ENCODE measurements around the gene RALGDS. TPM values are rescaled to one million over a fixed set of nuclear protein-coding genes. Genes with fewer than 3 reads are reported as not detected.

The RALGDS gene
- total RNA-seq, 1 experiment from 2014 or later: 40.1 TPM

- no TSS peak for BruUV-seq (replicated peaks)
- intact Hi-C loops (cut with micrococcal nuclease; ENCODE audit: unreplicated experiment): no loop called here
- Histone ChIP-seq H3K9me3 (ENCODE audit: low read depth, low read length, poor library complexity, severe bottlenecking) (peaks cover 7% of the 10 kb centered on the region), H3K27me3 (replicated peaks; ENCODE audit: insufficient read depth, low read depth, low read length, poor library complexity) (no peaks in the 10 kb centered on the region), H3K36me3 (ENCODE audit: insufficient read depth, low read length, poor library complexity, severe bottlenecking) (peaks cover 3% of the 10 kb centered on the region), H3K27ac (ENCODE audit: low read depth, low read length, poor library complexity, severe bottlenecking) (no peak overlapping the region), H3K4me1 (ENCODE audit: insufficient read depth, low read length, poor library complexity, severe bottlenecking) (no peaks in the 10 kb centered on the region), H3K4me3 (ENCODE audit: low read depth, low read length, poor library complexity, severe bottlenecking) (no peak overlapping the region)
- no peak for TF ChIP-seq EZH2 (IDR thresholded peaks at IDR 0.05; ENCODE audit: borderline replicate concordance, low read depth, low read length, poor library complexity, severe bottlenecking)
- no peak for TF ChIP-seq CTCF (conservative IDR thresholded peaks at IDR 0.05; ENCODE audit: low read depth, low read length)
- CTCF ChIA-PET: no interaction called here
- POLR2A ChIA-PET (ENCODE audit: low non-redundant PET): interaction anchor here (0.5 kb wide), 1 partner anchor 61 kb away, joined by 3 read pairs; no protein-coding TSS in a partner anchor
- DNase-seq (ENCODE audit: low spot score): no peak
Observed at GRCh38 chr9:133090752-133091385, 30.2 kb downstream of the RALGDS start.

- TF ChIP-seq EZH2 (IDR thresholded peaks at IDR 0.05; ENCODE audit: borderline replicate concordance, low read depth, low read length, poor library complexity, severe bottlenecking) (no peak), CTCF (conservative IDR thresholded peaks at IDR 0.05; ENCODE audit: low read depth, low read length) (no peak)
- DNase-seq (ENCODE audit: low spot score): no peak
- CTCF ChIA-PET: no interaction called here
Observed at GRCh38 chr9:133090187-133090586, 30.9 kb downstream of the RALGDS start.

GRCh38 chr9:133089271-133089671, 31.8 kb downstream of the RALGDS start:
- H3K27me3 ChIP-seq (replicated peaks; ENCODE audit: insufficient read depth, low read depth, low read length, poor library complexity): no peaks in the 10 kb centered on the region
- no peaks in the 10 kb centered on the region for H3K36me3 ChIP-seq (ENCODE audit: insufficient read depth, low read length, poor library complexity, severe bottlenecking)
- POLR2A ChIA-PET (ENCODE audit: low non-redundant PET): interaction anchor here (0.6 kb wide), 1 partner anchor 190 kb away, joined by 3 read pairs; no protein-coding TSS in a partner anchor
- H3K4me1 ChIP-seq (ENCODE audit: insufficient read depth, low read length, poor library complexity, severe bottlenecking): no peaks in the 10 kb centered on the region
- CTCF ChIA-PET: no interaction called here
- no TSS peak for BruUV-seq (replicated peaks)
- H3K9me3 ChIP-seq (ENCODE audit: low read depth, low read length, poor library complexity, severe bottlenecking): no peaks in the 10 kb centered on the region
- no peak overlapping the region for H3K27ac ChIP-seq (ENCODE audit: low read depth, low read length, poor library complexity, severe bottlenecking)
- TF ChIP-seq CTCF (conservative IDR thresholded peaks at IDR 0.05; ENCODE audit: low read depth, low read length) (no peak), EZH2 (IDR thresholded peaks at IDR 0.05; ENCODE audit: borderline replicate concordance, low read depth, low read length, poor library complexity, severe bottlenecking) (no peak)
- intact Hi-C loops (cut with micrococcal nuclease; ENCODE audit: unreplicated experiment): no loop called here
- no peak overlapping the region for H3K4me3 ChIP-seq (ENCODE audit: low read depth, low read length, poor library complexity, severe bottlenecking)
- DNase-seq (ENCODE audit: low spot score): no peak

More at GRCh38 chr9:133090187-133090586, 30.9 kb downstream of the RALGDS start:
- Histone ChIP-seq H3K9me3 (ENCODE audit: low read depth, low read length, poor library complexity, severe bottlenecking) (no peaks in the 10 kb centered on the region), H3K4me3 (ENCODE audit: low read depth, low read length, poor library complexity, severe bottlenecking) (no peak overlapping the region), H3K27ac (ENCODE audit: low read depth, low read length, poor library complexity, severe bottlenecking) (no peak overlapping the region), H3K36me3 (ENCODE audit: insufficient read depth, low read length, poor library complexity, severe bottlenecking) (peaks cover 3% of the 10 kb centered on the region), H3K27me3 (replicated peaks; ENCODE audit: insufficient read depth, low read depth, low read length, poor library complexity) (no peaks in the 10 kb centered on the region), H3K4me1 (ENCODE audit: insufficient read depth, low read length, poor library complexity, severe bottlenecking) (no peaks in the 10 kb centered on the region)
- POLR2A ChIA-PET (ENCODE audit: low non-redundant PET): no interaction called here
- intact Hi-C loops (cut with micrococcal nuclease; ENCODE audit: unreplicated experiment): no loop called here
- no TSS peak for BruUV-seq (replicated peaks)

All from A673 (cell line).